Cortex of kidney (tissue), 1 donor: ENCODE data around the gene WWTR1.

Experiments used
- DNase-seq: peaks from one replicate; lab custom pipeline; 2025; lab: John Stamatoyannopoulos, UW

Gene WWTR1

DNA sequence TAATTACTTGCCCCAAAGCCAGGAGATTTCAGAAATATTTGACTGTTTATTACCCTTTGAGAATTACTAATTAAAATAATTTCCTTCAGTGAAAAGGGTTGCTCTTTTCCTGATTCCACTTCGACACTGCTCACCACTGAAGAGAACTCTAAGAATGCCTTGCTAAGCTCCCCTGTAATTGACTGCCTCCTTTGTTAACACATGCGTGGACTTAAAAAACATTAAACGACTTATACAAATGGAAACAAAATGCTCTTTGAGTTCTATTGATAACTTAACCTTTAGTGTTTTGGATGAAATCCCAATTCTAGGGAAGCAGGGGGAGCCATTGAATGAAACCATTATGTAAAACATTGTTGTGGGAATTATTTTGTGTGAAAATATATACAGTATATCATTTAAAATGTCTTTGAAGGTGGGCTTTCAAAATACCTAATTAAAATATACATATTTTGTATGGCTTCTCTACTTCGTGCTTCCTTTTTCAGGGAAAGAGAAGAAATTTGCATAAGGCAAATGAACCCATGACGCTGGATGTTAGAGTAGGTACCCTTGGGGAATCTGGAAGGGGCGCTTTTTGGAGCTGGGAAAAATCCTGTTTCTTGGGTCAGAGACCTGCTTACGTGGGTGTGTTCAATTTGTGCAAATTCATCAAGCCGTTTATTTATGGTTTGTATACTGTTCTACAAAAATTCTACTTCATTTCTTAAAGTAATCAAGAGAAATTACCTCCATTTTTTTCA, 64.2 kb downstream of the WWTR1 start:
- DNase-seq: no peak

DNA sequence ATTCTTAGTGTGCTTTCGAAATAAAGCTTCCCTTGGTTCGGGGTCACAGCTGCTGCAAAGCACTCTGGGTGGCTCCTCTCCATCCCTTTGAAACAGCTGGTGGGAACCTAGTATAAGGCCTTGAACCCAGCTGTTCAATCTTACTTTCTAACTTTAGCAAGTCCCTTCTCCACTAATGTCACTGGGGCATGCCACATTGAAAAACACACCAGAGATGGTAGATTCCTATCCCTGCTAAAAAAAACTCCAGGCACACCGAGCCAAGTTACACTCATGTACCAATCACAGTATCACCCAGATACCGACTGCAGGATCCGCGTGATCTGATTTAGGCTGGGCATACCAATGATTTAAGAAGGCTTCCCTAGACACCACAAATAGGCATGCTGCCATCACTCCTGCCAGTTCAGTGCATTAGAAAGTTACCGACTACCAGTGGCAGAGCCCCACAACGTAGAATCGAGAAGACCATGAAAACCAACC, 65.0 kb downstream of the WWTR1 start:
- DNase-seq: no peak

DNA sequence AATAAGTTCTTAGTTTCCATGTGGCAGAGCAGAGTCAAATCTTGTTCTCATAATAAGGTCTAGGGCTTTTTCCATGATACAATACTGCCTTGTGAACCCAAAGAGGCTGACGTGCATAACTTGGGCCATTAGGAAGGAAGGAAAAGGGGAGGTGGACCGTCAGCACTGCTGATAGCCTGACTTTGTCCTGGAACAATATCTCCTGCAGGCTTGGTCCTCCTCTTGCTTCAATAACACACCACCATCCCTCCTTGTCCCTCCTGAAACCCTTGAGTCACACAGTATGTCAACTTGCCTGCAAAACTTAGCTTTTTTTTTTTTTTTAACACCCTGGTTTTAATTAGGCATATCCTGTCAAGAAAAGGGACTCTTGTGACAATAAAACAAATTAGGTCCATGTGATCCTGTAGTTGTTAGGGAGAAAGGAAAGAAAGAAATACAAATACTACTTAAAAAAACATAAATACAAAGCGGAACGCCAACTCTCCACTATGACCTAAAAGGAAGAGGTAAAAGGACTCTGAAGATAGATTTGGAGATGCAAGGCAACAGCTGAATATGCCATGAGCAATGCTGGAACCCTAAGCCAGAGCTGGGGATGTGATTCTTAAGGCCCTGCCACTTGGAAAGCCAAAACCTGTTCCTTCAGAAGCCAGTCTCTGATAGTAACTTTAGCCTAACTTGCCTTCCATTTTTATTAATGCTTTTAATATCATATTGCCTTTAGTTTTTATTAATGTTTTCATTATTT, 67.0 kb downstream of the WWTR1 start:
- DNase-seq: no peak

DNA sequence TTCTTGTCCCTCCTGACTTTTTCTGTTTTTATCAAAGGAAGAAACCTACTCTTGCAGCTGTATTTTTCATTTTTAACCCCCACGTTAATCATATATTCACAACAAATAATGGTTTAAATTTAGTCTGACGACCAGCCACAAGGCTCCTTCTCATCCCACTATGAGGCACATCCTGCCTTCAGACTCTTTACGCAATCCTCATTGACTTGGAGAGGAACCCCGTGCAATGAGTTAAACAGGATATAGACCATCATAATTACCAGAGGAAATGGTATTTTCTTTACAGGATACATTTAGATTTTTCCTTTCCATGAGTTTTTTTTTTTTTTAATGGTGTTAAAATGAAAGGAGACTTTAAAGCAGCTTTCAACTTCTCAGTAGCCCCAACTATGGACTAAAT, 68.5 kb downstream of the WWTR1 start:
- no peak for DNase-seq

DNA sequence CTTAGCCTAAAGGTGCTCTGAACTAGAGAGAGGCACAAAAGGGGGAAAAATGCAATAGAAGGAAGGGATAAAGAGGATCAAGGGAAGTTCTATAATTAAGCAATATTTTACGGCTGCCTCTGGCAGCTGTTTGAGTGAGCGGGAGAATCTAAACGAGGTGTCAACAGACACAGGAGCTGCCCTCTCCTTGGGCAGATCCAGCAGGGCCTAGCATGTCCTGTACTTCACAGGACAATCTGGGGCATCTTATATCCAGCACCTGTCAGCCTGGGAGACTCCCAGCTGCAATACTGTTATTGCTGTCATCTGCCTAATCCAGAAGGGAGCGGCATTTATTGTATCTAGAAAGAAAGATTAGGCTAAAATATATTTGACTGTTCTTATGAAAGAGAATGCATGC, 68.9 kb downstream of the WWTR1 start:
- no peak for DNase-seq

DNA sequence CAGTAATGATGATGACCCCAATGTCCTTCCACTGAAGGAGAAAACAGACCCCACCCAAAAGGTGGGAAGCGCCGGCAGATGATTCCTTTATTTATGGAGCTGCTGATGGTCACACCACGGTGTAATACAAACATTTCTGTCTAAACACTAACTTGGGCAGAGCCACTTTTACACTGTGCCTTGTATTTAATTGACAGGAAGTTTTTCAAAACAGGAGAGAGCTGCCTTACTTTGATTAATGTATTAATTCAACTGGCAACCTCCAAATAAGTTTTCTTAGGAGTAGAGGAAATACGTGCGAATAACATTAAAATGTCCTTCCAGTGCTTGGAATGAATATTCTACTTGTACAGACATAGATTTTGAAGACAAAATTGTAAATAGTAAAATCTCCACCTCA, 70.4 kb downstream of the WWTR1 start:
- DNase-seq: no peak

DNA sequence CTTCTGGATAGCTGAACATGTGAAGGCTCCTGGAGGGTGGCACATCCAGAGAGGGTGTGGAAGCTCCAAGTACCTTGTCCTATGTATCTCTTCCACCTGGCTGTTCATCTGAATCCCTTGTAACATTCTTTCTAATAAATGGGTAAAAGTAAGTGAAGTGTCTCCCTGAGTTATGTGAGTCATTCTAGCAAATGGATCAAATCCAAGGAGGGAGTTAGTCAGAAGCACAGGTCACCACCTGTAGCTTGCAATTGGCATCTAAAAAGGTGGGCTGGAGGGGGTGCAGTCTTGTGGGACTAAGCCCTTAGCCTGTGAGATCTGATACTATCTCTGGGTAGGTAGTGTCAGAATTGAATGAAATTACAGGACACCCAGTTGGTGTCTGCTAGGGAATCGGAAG, 71.0 kb downstream of the WWTR1 start:
- DNase-seq: no peak

DNA sequence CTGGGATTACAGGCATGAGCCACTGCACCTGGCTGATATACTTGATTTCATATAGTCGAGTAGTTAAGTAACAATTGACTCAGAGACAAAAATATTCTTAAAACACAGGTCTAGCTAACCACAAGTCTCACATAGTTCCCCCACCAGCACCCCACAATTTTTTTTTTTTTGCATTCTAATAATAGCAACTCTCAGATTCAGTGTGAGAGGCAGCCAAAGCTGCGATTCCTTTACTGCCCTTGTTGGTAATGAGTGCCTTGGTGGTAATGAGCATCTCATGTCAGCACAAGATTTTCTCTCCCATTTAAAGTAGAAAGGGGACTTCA, 72.5 kb downstream of the WWTR1 start:
- no peak for DNase-seq

DNA sequence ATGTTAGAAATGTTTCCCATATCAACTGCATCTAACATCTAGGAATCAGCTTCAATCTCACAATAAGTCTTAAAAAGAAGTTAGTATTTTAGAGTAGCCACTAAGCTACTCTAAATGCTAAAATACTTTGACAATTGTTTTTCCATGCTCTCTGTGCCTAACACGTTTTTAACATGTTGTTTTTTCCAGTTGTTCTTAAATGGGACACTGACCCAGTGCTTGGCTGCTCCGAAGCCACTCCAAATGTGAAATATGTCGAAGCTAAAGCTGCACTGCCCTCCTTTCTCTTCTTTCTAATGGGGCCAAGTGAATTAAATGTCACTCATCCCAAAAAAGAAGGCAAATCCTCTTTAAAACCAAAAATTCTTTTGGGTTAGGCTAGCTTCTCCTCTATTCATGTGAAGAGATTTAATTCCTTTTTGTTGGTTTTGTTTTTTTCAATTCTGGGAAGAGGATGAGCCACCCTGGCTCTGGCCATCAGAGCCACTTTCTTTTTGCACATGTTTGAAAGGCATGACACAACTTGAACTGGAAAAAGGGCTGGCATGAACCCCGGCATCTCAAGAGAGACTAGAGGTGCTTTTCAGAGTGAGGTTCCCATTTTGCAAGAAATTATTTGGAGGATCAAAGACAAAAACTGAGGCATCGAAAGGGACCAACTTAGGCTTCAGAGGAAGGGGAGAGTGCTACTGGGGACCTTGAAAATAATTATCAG, 73.7 kb downstream of the WWTR1 start:
- no peak for DNase-seq

DNA sequence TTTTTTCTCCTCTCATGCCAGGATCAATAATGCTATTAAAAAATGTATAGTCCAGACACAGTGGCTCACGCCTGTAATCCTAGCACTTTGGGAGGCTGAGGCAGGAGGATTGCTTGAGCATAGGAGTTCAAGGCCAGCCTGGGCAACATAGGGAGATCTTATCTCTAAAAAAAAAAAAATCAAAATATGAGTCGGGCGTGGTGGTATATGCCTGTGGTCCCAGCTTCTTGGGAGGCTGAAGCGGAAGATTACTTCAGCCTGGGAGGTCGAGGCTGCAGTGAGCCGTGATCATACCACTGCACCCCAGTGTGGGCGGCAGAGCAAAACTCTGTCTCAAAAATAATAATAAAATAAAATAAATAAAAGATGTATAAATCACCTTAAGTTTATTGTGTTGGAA, 75.4 kb downstream of the WWTR1 start:
- no peak for DNase-seq

DNA sequence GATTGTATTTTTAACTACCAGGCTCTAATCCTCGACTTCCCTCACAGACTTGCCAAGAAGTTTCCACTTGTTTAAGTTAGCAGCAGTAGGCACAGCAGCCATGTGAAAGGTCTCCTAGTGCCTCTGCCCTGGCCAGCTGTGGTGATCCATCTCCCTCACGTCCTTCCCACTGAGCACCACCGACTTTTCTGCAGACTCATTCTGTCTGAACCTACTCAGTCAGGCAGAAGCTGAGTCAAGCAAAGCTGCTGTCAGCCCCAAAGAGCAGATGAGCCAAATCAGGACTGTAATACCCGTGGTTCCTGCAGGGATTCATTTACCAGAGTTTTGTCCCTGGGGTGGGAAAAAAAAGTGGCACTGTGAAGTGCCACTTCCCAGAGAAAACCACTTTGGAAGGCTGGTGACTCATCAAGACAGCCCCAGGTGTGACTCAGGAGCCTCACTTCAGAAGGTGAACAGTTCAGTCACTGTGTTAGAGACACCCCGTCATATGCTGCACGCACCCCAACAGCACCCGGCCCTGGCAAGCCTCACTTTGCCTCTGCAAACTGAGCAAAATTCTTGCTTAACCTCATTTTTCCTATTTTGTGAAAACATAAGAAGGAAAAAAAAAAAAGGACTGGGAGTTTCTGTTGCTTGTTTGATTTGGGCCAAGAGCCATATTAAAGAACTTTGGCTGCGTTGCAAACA, 76.0 kb downstream of the WWTR1 start:
- no peak for DNase-seq

DNA sequence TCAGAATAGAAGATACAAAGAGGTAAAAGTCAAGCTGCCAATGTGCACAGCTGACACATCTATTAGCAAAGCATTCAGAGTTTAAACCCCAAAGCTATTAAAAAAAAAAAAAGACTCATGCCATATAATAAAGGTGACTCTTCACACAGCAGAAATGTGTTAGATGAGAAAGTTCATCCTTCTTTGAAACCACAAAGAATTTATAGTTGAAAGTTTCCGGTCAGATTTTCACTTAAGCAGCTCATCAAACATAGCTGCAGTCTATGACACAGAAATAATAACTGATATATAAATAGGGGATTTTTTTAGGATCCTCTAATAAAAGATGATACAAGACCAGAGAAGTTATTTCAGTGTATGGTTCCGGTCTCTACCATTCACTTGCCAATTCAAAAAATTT, 76.6 kb downstream of the WWTR1 start:
- no peak for DNase-seq

DNA sequence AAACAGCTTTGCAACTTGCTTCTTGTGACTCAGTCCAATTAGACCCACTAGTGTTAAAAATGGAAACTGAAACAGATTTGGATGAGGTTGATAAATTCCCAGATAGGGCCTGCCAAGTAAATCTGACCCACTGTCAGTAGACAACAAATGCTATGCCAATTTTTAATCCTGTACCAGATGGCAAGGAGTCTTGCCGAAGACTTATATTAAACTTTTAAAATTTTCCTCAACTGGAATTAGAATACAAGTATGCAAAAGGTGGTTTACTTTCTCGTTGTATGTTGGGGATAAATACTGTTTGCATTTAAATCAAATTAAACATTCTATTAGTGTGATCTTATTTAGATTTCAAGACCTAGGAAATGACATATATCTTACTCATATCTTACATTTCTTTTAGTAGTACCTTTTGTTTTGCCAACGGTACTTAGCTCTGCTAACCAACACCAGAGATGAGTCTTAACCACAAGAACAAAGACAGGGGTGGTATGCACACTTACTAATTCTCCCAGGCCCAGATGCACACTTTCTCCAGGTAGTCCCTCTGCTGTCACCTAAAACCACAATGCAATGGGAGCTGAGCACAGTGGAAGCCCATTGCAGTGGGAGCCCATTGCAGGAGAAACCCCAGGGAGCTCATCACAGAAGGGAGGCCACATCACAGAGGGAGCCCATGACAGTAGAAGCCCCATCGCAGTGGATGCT, 77.8 kb downstream of the WWTR1 start:
- DNase-seq: no peak

DNA sequence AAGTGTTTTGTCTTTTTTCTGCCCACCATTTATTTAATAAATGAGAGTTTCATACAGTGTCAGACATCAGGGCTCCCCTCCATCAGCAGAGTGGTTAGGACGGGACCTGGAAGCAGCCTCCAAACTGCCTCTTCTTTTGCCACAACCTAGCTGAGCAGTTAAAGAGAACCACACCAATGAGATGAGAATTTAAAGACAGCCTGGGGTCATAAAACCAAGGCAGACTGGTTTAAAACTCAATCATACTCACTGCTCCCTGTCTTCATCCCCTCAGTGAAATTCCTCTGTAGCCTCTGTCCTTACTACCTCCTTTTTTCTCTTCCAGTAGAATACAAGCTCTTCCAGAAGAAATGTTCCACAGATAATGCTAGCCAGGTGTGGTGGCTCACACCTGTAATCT, 78.7 kb downstream of the WWTR1 start:
- no peak for DNase-seq

DNA sequence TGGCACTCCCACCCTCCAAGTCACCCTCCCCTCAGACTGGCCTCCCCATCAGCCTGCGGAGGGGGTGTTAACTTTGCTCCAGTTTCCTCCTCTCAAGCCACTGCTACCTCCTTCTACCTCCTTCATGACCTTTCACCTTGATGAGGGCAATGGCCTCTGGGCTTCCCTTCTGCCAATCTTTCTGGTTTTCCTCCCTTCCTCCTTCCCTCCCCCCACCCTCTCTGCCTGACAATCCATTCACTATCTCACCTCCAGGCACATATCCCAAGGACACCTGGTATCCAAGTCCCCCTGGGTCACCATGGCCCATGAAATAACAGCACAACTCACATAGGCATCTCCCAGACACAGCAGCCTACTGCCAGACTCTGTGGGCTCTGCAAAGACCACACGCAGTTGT, 80.0 kb downstream of the WWTR1 start:
- DNase-seq: no peak

DNA sequence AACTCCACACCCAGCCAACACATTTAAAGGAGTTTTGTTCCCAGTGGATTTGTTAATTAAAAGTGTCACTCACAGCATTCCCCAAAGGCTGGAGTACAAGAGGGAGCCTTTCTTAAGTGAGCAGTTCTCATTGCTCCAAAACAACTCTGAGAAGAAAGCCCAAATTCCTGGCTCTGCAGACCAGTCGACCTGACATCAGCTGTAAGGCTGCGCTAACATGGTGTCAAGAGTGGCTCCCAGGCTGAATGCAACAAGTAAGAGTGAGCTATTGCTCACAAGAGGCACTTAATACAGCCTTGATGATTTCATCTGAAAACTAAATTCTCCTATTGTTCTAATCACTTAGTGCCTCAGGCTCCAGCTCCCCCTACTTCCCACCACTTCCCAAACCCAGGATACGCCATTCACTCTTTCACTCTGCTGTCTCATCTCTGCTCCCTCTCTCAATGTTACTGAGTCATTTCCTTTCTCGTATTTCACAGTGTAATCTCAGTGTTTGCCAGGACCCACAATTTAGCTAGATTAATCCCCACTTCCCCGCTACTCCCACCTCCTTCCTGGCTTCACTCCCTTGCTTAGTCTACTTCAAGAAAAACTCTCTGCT, 81.8 kb downstream of the WWTR1 start:
- DNase-seq: no peak

DNA sequence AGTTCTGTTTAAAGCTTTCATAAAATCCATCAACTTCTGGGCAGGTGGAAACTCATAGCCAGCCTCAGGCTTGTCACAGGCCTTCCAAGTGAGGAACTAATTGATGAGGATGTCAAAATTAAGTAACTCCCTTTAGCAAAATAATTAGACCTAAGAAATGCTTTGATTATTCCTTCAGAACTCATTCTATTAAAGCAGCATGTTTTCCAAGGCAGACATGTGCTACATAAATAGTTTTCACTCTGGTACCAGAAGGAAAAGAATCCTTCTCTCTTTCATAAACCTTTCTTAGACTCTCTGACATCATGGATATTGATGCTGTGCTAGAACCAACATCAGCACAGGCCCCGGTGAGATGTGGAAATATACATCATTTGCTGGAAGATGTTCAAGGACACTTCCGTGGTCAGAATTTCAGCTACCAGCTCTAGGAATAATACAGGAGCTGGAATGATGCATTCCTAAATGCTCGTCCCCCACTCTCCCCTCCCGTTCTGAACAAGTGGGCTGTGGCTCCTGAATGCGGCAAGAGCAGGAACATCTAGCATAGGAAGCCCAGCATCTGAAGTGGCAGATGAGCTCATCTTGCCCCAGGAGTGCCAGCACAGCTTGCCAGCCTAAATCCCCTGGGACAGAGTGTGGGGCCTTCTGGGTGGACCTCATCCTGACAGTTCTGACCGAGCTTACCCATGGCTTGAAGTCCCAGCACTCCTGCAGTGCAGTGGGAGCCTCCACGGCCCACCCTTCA, 82.4 kb downstream of the WWTR1 start:
- no peak for DNase-seq

DNA sequence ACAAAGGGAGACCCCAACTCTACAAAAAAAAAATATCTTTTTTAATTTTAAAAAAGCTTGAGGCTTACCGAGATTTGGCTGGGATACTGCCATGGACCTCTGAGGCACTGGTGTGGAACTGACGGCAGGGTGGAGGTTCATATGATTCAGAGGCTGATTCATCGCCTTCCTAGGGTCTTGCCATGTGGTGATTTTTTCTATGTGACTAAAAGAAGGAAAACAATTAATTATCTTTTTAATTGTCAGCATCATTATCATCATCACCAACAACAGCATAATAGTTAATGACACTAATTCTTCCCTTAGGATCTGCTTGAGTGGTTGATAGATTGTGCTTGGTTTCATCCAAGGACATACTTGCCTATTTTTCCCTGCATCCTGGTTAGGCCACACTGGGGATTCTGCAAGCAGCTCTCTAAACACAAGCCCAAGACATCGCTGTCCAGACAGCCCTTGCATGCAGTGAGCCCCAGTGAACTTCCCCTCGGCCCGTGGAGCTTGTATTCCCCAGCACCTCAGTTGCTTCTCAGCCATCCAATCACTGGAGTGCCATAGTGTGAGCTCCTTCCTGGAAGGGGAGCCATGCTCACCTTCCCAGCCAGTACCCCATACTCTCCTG, 84.9 kb downstream of the WWTR1 start:
- DNase-seq: no peak

DNA sequence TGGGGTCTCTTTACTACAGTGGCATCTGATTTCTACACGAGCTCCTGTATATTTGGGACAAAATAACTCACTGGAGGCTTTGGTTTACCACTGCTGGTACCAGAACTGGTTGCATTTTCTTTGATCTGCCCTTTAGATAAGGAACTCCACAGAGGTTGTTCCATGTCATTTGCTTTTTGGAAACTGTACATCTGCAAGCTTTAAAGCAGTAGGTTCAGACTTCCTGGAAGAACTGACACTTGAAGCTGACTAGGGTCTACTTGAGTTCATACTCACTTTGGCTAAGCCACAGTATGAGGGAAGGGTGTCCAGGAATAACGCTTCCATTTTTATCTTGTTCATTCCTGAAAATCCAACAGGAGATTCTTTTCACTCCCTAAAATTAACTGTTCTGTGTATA, 86.4 kb downstream of the WWTR1 start:
- no peak for DNase-seq

DNA sequence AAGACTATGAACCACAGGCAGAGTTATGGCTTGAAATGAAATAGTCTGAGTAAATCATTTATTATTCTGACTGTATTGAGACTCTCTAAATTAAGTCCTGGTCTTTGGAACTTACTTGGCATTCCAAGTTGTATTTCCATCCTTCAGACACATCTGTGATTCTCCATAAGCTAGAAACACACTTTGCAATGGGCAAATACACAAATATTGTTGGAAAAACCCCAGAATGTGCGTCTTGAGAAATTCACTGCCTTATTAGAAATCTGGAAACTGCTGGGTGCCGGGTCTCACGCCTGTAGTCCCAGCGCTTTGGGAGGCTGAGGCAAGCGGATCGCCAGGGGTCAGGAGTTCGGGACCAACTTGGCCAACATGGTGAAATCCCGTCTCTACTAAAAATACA, 87.8 kb downstream of the WWTR1 start:
- DNase-seq: no peak
